GM12878 (cell line): ENCODE results near the gene NFE2L1. TPM values are rescaled to one million over a fixed set of nuclear protein-coding genes. Genes with fewer than 3 reads are reported as not detected.

Experiments used
- ATAC-seq: fragments of 200-7000 bp; cut with Tn5 transposase; 3 replicates; pipeline ENCODE4 v1.9.1; 2020; ENCODE audit warnings: mild to moderate bottlenecking, moderate library complexity
- BruUV-seq: library from RNA; stranded (reverse); fragments of 400-500 nt; replicated peaks from 2 replicates; lab custom pipeline; 2021; lab: Mats Ljungman, UMichigan
- CTCF ChIA-PET: fragments of 300-600 bp; sonication (Branson Sonifier 250); formaldehyde crosslinking; extraction: SDS; loops from one replicate; lab custom pipeline; 2021; ENCODE audit warnings: inconsistent platforms; lab: Yijun Ruan, JAX
- POLR2A ChIA-PET: fragments of 350-600 bp; formaldehyde crosslinking; extraction: SDS; loops from one replicate; lab custom pipeline; 2021; ENCODE audit warnings: inconsistent platforms; lab: Charles Lee
- RAD21 ChIA-PET: fragments of 300-600 bp; sonication (Branson Sonifier 250); formaldehyde crosslinking; loops from one replicate; lab custom pipeline; 2023; ENCODE audit warnings: antibody characterized with exemption; ENCODE audit not compliant: unreplicated experiment; lab: Charles Lee
- SMC1A ChIA-PET: fragments of 300-600 bp; sonication (Branson Sonifier 250); formaldehyde crosslinking; loops from one replicate; lab custom pipeline; 2023; ENCODE audit not compliant: unreplicated experiment, uncharacterized antibody; lab: Charles Lee
- DNase-seq: peaks from one replicate; pipeline ENCODE4 v3.0.0-alpha.2; 2011; ENCODE audit warnings: low read depth, low spot score
- FAIRE-seq: peaks from 3 replicates; lab custom pipeline; 2011; peaks lifted over from hg19 to GRCh38; lab: Jason Lieb, UNC
- H2AFZ ChIP-seq: 2 replicates; pipeline ENCODE4 v1.6.0; 2011; ENCODE audit warnings: low read depth, low read length, control low read depth; ENCODE audit not compliant: control insufficient read depth
- H3K27ac ChIP-seq: 2 replicates; pipeline ENCODE4 v1.5.1; 2011; ENCODE audit warnings: control low read depth; ENCODE audit not compliant: control insufficient read depth, insufficient read depth
- H3K27me3 ChIP-seq, 2 experiments: replicated peaks in 1 of 2; 2 replicates each; pipeline versions ENCODE4 v1.6.0 to v1.6.1; 2011; ENCODE audit warnings: low read length in 1 of 2; ENCODE audit not compliant: control insufficient read depth in 2 of 2, insufficient read depth in 2 of 2
- H3K36me3 ChIP-seq, 2 experiments: 2 replicates each; pipeline ENCODE4 v1.5.1; 2011; ENCODE audit warnings: low read length in 1 of 2; ENCODE audit not compliant: control insufficient read depth in 2 of 2, insufficient read depth in 2 of 2
- H3K4me1 ChIP-seq: 2 replicates; pipeline ENCODE4 v1.6.1; 2011; ENCODE audit warnings: mild to moderate bottlenecking, low read length, moderate library complexity, mixed read lengths; ENCODE audit not compliant: control insufficient read depth, insufficient read depth
- H3K4me2 ChIP-seq: 2 replicates; pipeline ENCODE4 v1.6.0; 2011; ENCODE audit warnings: control low read depth; ENCODE audit not compliant: control insufficient read depth, insufficient read depth
- H3K4me3 ChIP-seq: fragments of 200-600 bp; sonication (generic); 2 replicates; pipeline ENCODE4 v1.5.1; 2016
- H3K79me2 ChIP-seq: 2 replicates; pipeline ENCODE4 v1.6.0; 2011; ENCODE audit warnings: low read length; ENCODE audit not compliant: control insufficient read depth, insufficient read depth
- H3K9ac ChIP-seq: 2 replicates; pipeline ENCODE4 v1.8.0; 2011; ENCODE audit warnings: low read length, control low read depth, mixed read lengths; ENCODE audit not compliant: control insufficient read depth, insufficient read depth
- H3K9me3 ChIP-seq: replicated peaks from 3 replicates; pipeline ENCODE4 v1.5.1; 2011; ENCODE audit warnings: mild to moderate bottlenecking, low read length; ENCODE audit not compliant: control insufficient read depth, insufficient read depth
- H4K20me1 ChIP-seq: 2 replicates; pipeline ENCODE4 v1.6.0; 2011; ENCODE audit not compliant: control insufficient read depth, insufficient read depth
- TCF7 ChIP-seq: IDR thresholded peaks from 2 replicates; pipeline ENCODE4 v1.6.1; 2014; ENCODE audit warnings: antibody characterized with exemption, borderline replicate concordance
- WGBS: methylation state at CpG from one replicate; pipeline ENCODE4 v1.1.6; 2016; ENCODE audit warnings: low lambda C conversion rate; ENCODE audit not compliant: insufficient replicate concordance, insufficient coverage; ENCODE audit errors: missing lambda C conversion rate; 5-methylcytosine and 5-hydroxymethylcytosine counted together
- in situ Hi-C: fragments of 300-500 bp; cut with MboI; formaldehyde crosslinking; loops from 9 replicates; pipeline ENCODE4 v1.14.3; 2018; ENCODE audit warnings: mixed read lengths
- intact Hi-C: fragments of 100-400 bp; cut with micrococcal nuclease; formaldehyde crosslinking; loops from one replicate; pipeline ENCODE4 v1.14.2; 2022; ENCODE audit not compliant: unreplicated experiment
- polyA plus RNA-seq, 11 experiments: library from polyadenylated mRNA; depleted of rRNA in 4 of 11; unstranded in 6 of 11; stranded (reverse) in 5 of 11; fragments of >200 nt; fragmentation: Nextera tagmentation in 4 of 11; fragmentation: Illumina TruSeq in 1 of 11; extraction: Ambion mirVana in 4 of 11; extraction: Trizol in 1 of 11; gene quantifications; 1 replicate in 1 of 11; 2 replicates in 10 of 11; pipeline versions ENCODE4 v1.2.1 to v1.2.3, GENCODE V29; 2011 to 2016; ENCODE audit warnings: inconsistent platforms in 2 of 11, missing spikeins in 2 of 11, low read depth in 1 of 11
- total RNA-seq, 4 experiments: library from RNA; depleted of rRNA in 3 of 4; stranded (reverse); fragments of >200 nt in 3 of 4; fragmentation: Illumina TruSeq in 1 of 4; extraction: Trizol in 1 of 4; gene quantifications; 2 replicates each; pipeline versions ENCODE4 v1.2.1 to v1.2.3, GENCODE V29; 2013 to 2021
- TF ChIP-seq, protein P1 (sequence below): fragments of 450-650 bp; formaldehyde crosslinking; IDR thresholded peaks from 2 replicates; pipeline ENCODE4 v1.5.0; 2022; ENCODE audit warnings: mild to moderate bottlenecking, missing genetic modification characterization

The NFE2L1 gene
- total and polyA plus RNA-seq, 10 of the 15 experiments (the other 5 are each of a cell fraction or from before 2014, with no cell fraction given), result 3.8 to 104 (median 26.4) TPM

- TF ChIP-seq, protein P1, sequence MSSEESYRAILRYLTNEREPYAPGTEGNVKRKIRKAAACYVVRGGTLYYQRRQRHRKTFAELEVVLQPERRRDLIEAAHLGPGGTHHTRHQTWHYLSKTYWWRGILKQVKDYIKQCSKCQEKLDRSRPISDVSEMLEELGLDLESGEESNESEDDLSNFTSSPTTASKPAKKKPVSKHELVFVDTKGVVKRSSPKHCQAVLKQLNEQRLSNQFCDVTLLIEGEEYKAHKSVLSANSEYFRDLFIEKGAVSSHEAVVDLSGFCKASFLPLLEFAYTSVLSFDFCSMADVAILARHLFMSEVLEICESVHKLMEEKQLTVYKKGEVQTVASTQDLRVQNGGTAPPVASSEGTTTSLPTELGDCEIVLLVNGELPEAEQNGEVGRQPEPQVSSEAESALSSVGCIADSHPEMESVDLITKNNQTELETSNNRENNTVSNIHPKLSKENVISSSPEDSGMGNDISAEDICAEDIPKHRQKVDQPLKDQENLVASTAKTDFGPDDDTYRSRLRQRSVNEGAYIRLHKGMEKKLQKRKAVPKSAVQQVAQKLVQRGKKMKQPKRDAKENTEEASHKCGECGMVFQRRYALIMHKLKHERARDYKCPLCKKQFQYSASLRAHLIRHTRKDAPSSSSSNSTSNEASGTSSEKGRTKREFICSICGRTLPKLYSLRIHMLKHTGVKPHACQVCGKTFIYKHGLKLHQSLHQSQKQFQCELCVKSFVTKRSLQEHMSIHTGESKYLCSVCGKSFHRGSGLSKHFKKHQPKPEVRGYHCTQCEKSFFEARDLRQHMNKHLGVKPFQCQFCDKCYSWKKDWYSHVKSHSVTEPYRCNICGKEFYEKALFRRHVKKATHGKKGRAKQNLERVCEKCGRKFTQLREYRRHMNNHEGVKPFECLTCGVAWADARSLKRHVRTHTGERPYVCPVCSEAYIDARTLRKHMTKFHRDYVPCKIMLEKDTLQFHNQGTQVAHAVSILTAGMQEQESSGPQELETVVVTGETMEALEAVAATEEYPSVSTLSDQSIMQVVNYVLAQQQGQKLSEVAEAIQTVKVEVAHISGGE (CRISPR knock-in tag), result no peak
Measured at GRCh38 chr17:48064638-48065037, 16.5 kb downstream of the NFE2L1 start (continued).

DNA sequence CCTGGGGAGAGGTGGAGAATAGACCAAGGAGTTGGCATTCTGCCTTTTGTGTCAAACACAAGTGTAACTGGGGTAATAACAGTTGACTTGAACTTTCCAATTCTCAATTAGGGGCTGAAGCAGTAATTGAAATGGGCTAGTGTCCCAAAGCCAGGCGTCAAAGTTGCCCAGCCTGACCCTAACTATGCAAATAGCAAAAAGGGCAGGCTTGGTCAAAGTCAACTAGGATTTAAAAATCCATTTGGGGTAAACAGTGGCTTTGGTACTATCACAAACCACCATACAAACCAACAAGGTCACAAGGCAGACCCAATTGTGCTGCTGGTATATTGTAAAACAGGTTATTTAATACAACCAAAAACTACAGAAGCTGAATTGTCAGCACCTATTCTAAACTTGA, 18.0 kb downstream of the NFE2L1 start:
- H4K20me1 ChIP-seq, result no peaks in the 10 kb centered on the region
- no peaks in the 10 kb centered on the region for H3K79me2 ChIP-seq
- no TSS peak for BruUV-seq
- TF ChIP-seq TCF7, result no peak
- TF ChIP-seq, all 136 proteins: peak for 0
- Histone ChIP-seq H3K4me1 (no peaks in the 10 kb centered on the region), H3K27ac (no peak overlapping the region), H2AFZ (no peak overlapping the region), H3K27me3 (no peaks in the 10 kb centered on the region), H3K4me3 (no peak overlapping the region), H3K4me2 (no peak overlapping the region), H3K9ac (no peak overlapping the region), H3K36me3 (peaks cover 7 to 23% of the 10 kb centered on the region in 2 experiments; a peak in 3 of 4 replicates), H3K9me3 (no peaks in the 10 kb centered on the region)
- no peak for ATAC-seq
- ChIA-PET SMC1A (interaction anchor here (0.7 to 2.8 kb wide), 5 partner anchors 9 to 47 kb away, joined by 3 to 12 read pairs (median 4); no protein-coding TSS in a partner anchor), RAD21 (interaction anchor here (0.8 to 2.4 kb wide), 2 partner anchors 8 to 17 kb away, joined by 3 to 7 read pairs; no protein-coding TSS in a partner anchor), CTCF (interaction anchor here (0.8 to 5.7 kb wide), 3 partner anchors 14 to 40 kb away, joined by 4 to 44 read pairs (median 32); no protein-coding TSS in a partner anchor), POLR2A (no interaction called here)
- WGBS, result 45% methylated on average over 1 of the region's 1 CpG
- intact Hi-C loops, result no loop called here
- no peak for DNase-seq
- in situ Hi-C loops, result loop anchor here (5.0 kb wide), 1 partner anchor 39 kb away; no protein-coding TSS in a partner anchor
- FAIRE-seq, result no peak
